K562 (cell line): ENCODE results near the gene HSPA1B. TPM values are rescaled to one million over a fixed set of nuclear protein-coding genes. Genes with fewer than 3 reads are reported as not detected.

Source experiments
- ARID3A ChIP-seq: IDR thresholded peaks from 2 replicates; pipeline ENCODE4 v1.6.1; 2012; ENCODE audit warnings: low read depth, low read length, improper control_type of control experiment, borderline replicate concordance
- CEBPG ChIP-seq, 3 experiments: fragments of 200-800 bp in 1 of 3; sonication (Bioruptor generic) in 1 of 3; sonication (generic) in 1 of 3; formaldehyde crosslinking in 1 of 3; IDR thresholded peaks in 2 of 3; conservative IDR thresholded peaks in 1 of 3; 2 replicates each; pipeline versions ENCODE4 v1.6.1 to v1.8.0; 2016 to 2022; ENCODE audit warnings: missing compliant biosample characterization in 2 of 3, missing genetic modification characterization in 2 of 3, mild to moderate bottlenecking in 1 of 3, missing genetic modification reagents in 1 of 3
- CXXC5 ChIP-seq: fragments of 250-450 bp; sonication (Bioruptor Pico); IDR thresholded peaks from 2 replicates; pipeline ENCODE4 v1.8.0; 2022; ENCODE audit warnings: inconsistent platforms, mild to moderate bottlenecking, moderate library complexity
- DACH1 ChIP-seq: fragments of 450-650 bp; IDR thresholded peaks from 2 replicates; pipeline ENCODE4 v1.6.1; 2018; ENCODE audit not compliant: partially characterized antibody
- E2F5 ChIP-seq: sonication (generic); formaldehyde crosslinking; IDR thresholded peaks from 2 replicates; pipeline ENCODE4 v1.8.0; 2022; ENCODE audit warnings: mild to moderate bottlenecking, missing genetic modification reagents
- ETV5 ChIP-seq: sonication (generic); formaldehyde crosslinking; IDR thresholded peaks from 2 replicates; pipeline ENCODE4 v1.4.0; 2020; ENCODE audit warnings: low read depth, mild to moderate bottlenecking, missing genetic modification reagents
- HCFC1 ChIP-seq: IDR thresholded peaks from 2 replicates; pipeline ENCODE4 v1.6.1; 2012; ENCODE audit warnings: low read depth, low read length, improper control_type of control experiment
- MNT ChIP-seq, 2 experiments: fragments of 450-650 bp; conservative IDR thresholded peaks; 2 replicates each; pipeline ENCODE4 v1.6.1; 2017; ENCODE audit warnings: mild to moderate bottlenecking in 2 of 2, moderate library complexity in 2 of 2
- MXI1 ChIP-seq: IDR thresholded peaks from 2 replicates; pipeline ENCODE4 v1.6.1; 2011; ENCODE audit warnings: low read depth, mild to moderate bottlenecking, improper control_type of control experiment, low read length
- POLR2AphosphoS5 ChIP-seq: IDR thresholded peaks from 2 replicates; pipeline ENCODE4 v1.6.1; 2011; ENCODE audit warnings: mild to moderate bottlenecking, low read depth, low read length, moderate library complexity; ENCODE audit not compliant: control insufficient read depth, insufficient read depth
- PURB ChIP-seq: sonication (generic); formaldehyde crosslinking; IDR thresholded peaks from 2 replicates; pipeline ENCODE4 v1.9.0; 2021; ENCODE audit warnings: low read depth, mild to moderate bottlenecking, missing genetic modification reagents
- RAD51 ChIP-seq: fragments of 450-650 bp; IDR thresholded peaks from 2 replicates; pipeline ENCODE4 v1.7.1; 2016; ENCODE audit warnings: low read depth, mild to moderate bottlenecking, borderline replicate concordance
- RNF2 ChIP-seq: sonication (generic); IDR thresholded peaks from 2 replicates; pipeline ENCODE4 v1.6.1; 2016
- TBL1XR1 ChIP-seq, 2 experiments: IDR thresholded peaks; 2 replicates each; pipeline ENCODE4 v1.6.1; 2012; ENCODE audit warnings: improper control_type of control experiment in 2 of 2, low read length in 2 of 2, mild to moderate bottlenecking in 1 of 2
- TCF7L2 ChIP-seq: fragments of 150-350 bp; IDR thresholded peaks from 2 replicates; pipeline ENCODE4 v1.6.1; 2016; ENCODE audit warnings: low read depth, mild to moderate bottlenecking, low read length, moderate library complexity
- TFAM ChIP-seq: fragments of 250-450 bp; sonication (Bioruptor Pico); conservative IDR thresholded peaks from 2 replicates; pipeline ENCODE4 v1.5.0; 2021; ENCODE audit warnings: mild to moderate bottlenecking, moderate library complexity
- USF1 ChIP-seq: sonication (generic); formaldehyde crosslinking; IDR thresholded peaks from 2 replicates; pipeline ENCODE4 v1.9.0; 2022; ENCODE audit warnings: mild to moderate bottlenecking, missing genetic modification reagents
- ZFP36 ChIP-seq: fragments of 150-350 bp; IDR thresholded peaks from 2 replicates; pipeline ENCODE4 v1.6.1; 2018; ENCODE audit warnings: low read length, low read depth; ENCODE audit not compliant: partially characterized antibody
- ZNF124 ChIP-seq: sonication (generic); formaldehyde crosslinking; IDR thresholded peaks from 2 replicates; pipeline ENCODE4 v1.8.1; 2022; ENCODE audit warnings: missing genetic modification reagents
- ZNF143 ChIP-seq: sonication (generic); formaldehyde crosslinking; IDR thresholded peaks from 2 replicates; pipeline ENCODE4 v1.9.0; 2022; ENCODE audit warnings: mild to moderate bottlenecking, missing genetic modification reagents
- ZNF165 ChIP-seq: fragments of 250-450 bp; sonication (Bioruptor Pico); IDR thresholded peaks from 2 replicates; pipeline ENCODE4 v1.4.0; 2020; ENCODE audit warnings: borderline replicate concordance
- ZNF699 ChIP-seq: fragments of 250-450 bp; sonication (Bioruptor Pico); IDR thresholded peaks from 2 replicates; pipeline ENCODE4 v1.8.0; 2021; ENCODE audit warnings: mild to moderate bottlenecking, moderate library complexity; ENCODE audit not compliant: insufficient replicate concordance
- ZSCAN29 ChIP-seq: fragments of 450-650 bp; IDR thresholded peaks from 2 replicates; pipeline ENCODE4 v1.6.1; 2017
- polyA plus RNA-seq, 8 experiments: library from polyadenylated mRNA; depleted of rRNA in 4 of 8; stranded (reverse) in 5 of 8; unstranded in 3 of 8; fragments of >200 nt; fragmentation: Nextera tagmentation in 2 of 8; fragmentation: Illumina TruSeq in 1 of 8; extraction: Ambion mirVana in 2 of 8; extraction: Trizol in 1 of 8; gene quantifications; 2 replicates each; pipeline versions ENCODE4 v1.2.1 to v1.2.3, GENCODE V29; 2011 to 2014; ENCODE audit warnings: inconsistent platforms in 1 of 8, missing spikeins in 1 of 8
- total RNA-seq, 7 experiments: library from RNA; depleted of rRNA in 6 of 7; stranded (reverse); fragments of >200 nt in 6 of 7; fragmentation: Illumina TruSeq in 2 of 7; extraction: Trizol in 2 of 7; gene quantifications; 2 replicates each; pipeline versions ENCODE4 v1.2.1 to v1.2.3, GENCODE V29; 2011 to 2021; ENCODE audit warnings: low replicate concordance in 1 of 7

HSPA1B gene
- total and polyA plus RNA-seq, 9 of the 15 experiments (the other 6 are each of a cell fraction or from before 2014, with no cell fraction given): 0.27 to 227 (median 51.2) TPM

- TF ChIP-seq PURB (CRISPR knock-in tag) (no peak), ZNF165 (no peak), RNF2 (peak; percentile 93), TFAM (CRISPR knock-in tag) (no peak), TCF7L2 (0 out of 2 replicates have a peak, but pooled peaks have one; percentile 48), ARID3A (peak; percentile 28; the same call in 1 of the 2 replicates), ETV5 (CRISPR knock-in tag) (peak; percentile 91), ZSCAN29 (peak; percentile 73; the same call in 1 of the 2 replicates), E2F5 (0 out of 2 replicates have a peak, but pooled peaks have one; percentile 71), POLR2AphosphoS5 (peak; percentile 45; the same call in 1 of the 2 replicates), MXI1 (peak; percentile 99), TBL1XR1 (IDR thresholded peaks at IDR 0.05; ENCODE audit: low read length in 2 of 2) (peak; percentile 60 to 72; a peak in 2 of 4 replicates), MNT (conservative IDR thresholded peaks at IDR 0.05) (peak; percentile 99 to 100; a peak in 3 of 4 replicates), ZNF124 (CRISPR knock-in tag) (no peak), DACH1 (peak; percentile 77), RAD51 (peak; percentile 25; the same call in 1 of the 2 replicates), ZFP36 (peak; percentile 42), USF1 (CRISPR knock-in tag) (peak; percentile 86), HCFC1 (peak; percentile 81), CXXC5 (CRISPR knock-in tag) (peak; percentile 91), ZNF699 (CRISPR knock-in tag) (no peak), CEBPG (CRISPR knock-in tag; IDR thresholded peaks at IDR 0.05) (0 out of 2 replicates have a peak, but pooled peaks have one; percentile 43), CEBPG (tag; conservative IDR thresholded peaks at IDR 0.05 in 1 of 2, IDR thresholded peaks at IDR 0.05 in 1 of 2) (no peak), ZNF143 (CRISPR knock-in tag) (no peak)
Measured at GRCh38 chr6:31795616-31796298, 31.8 kb upstream of the HSPA1B start, which contains the start of gene VARS1 (continued).
